HepG2 (cell line): ENCODE measurements around the gene CRK. TPM values are rescaled to one million over a fixed set of nuclear protein-coding genes. Genes with fewer than 3 reads are reported as not detected.
"Not testable (repeated sequence)": the region's sequence is repeated elsewhere in the genome, so short reads cannot be mapped to it uniquely, and the experiment has no call there.

Source experiments
- ATAC-seq: fragments of 200-7000 bp; cut with Tn5 transposase; 3 replicates; pipeline ENCODE4 v1.9.1; 2020; ENCODE audit warnings: mild to moderate bottlenecking, moderate library complexity
- BruUV-seq: library from RNA; stranded (reverse); fragments of 400-500 nt; replicated peaks from 2 replicates; lab custom pipeline; 2021; lab: Mats Ljungman, UMichigan
- CTCF ChIA-PET: fragments of 300-600 bp; formaldehyde crosslinking; extraction: SDS; loops from one replicate; lab custom pipeline; 2021; ENCODE audit warnings: low total read pairs, inconsistent platforms, low intra/inter-chr PET ratio; lab: Yijun Ruan, JAX
- POLR2A ChIA-PET: fragments of 350-600 bp; sonication (Branson Sonifier 250); formaldehyde crosslinking; loops from one replicate; lab custom pipeline; 2020; ENCODE audit warnings: antibody characterized with exemption, inconsistent platforms; lab: Yijun Ruan, JAX
- DNase-seq: peaks from one replicate; pipeline ENCODE4 v3.0.0-alpha.2; 2015; ENCODE audit warnings: low spot score
- FAIRE-seq: peaks from 3 replicates; lab custom pipeline; 2011; peaks lifted over from hg19 to GRCh38; lab: Jason Lieb, UNC
- H2AFZ ChIP-seq: one replicate; pipeline ENCODE4 v1.6.1; 2011; ENCODE audit warnings: low read length, inconsistent platforms
- H3K27ac ChIP-seq: fragments of 300-600 bp; 3 replicates; pipeline ENCODE4 v1.8.0; 2011; ENCODE audit warnings: mixed run types, mild to moderate bottlenecking, mixed read lengths, low read length, inconsistent platforms; ENCODE audit not compliant: insufficient read depth; ENCODE audit errors: extremely low read length
- H3K27me3 ChIP-seq, 2 experiments: fragments of 200-600 bp in 1 of 2; 2 replicates in 1 of 2; 3 replicates in 1 of 2; pipeline versions ENCODE4 v1.6.0 to v1.8.0; 2011; ENCODE audit warnings: low read length in 2 of 2, mild to moderate bottlenecking in 2 of 2, moderate library complexity in 2 of 2, inconsistent platforms in 1 of 2; ENCODE audit not compliant: insufficient read depth in 2 of 2, control insufficient read depth in 1 of 2
- H3K36me3 ChIP-seq, 2 experiments: fragments of 200-600 bp in 1 of 2; replicated peaks in 1 of 2; 2 replicates in 1 of 2; 3 replicates in 1 of 2; pipeline versions ENCODE4 v1.5.1 to v1.8.0; 2011; ENCODE audit warnings: low read length in 2 of 2, inconsistent platforms in 1 of 2; ENCODE audit not compliant: insufficient read depth in 2 of 2, control insufficient read depth in 1 of 2
- H3K4me1 ChIP-seq: 2 replicates; pipeline ENCODE4 v1.5.1; 2012; ENCODE audit warnings: low read length, inconsistent platforms; ENCODE audit not compliant: insufficient read depth
- H3K4me2 ChIP-seq: 2 replicates; pipeline ENCODE4 v1.6.0; 2011; ENCODE audit warnings: low read depth, low read length, inconsistent platforms
- H3K4me3 ChIP-seq, 3 experiments: fragments of 200-600 bp in 1 of 3; sonication (generic), shearing (Covaris generic) in 1 of 3; replicated peaks in 1 of 3; 2 replicates each; pipeline ENCODE4 v1.5.1; 2011 to 2016; ENCODE audit warnings: low read length in 3 of 3, inconsistent platforms in 2 of 3, low read depth in 2 of 3, mild to moderate bottlenecking in 2 of 3, control low read depth in 1 of 3, mixed read lengths in 1 of 3; ENCODE audit not compliant: insufficient read depth in 1 of 3
- H3K79me2 ChIP-seq: one replicate; pipeline ENCODE4 v1.6.1; 2011; ENCODE audit warnings: low read length, inconsistent platforms; ENCODE audit not compliant: insufficient read depth
- H3K9ac ChIP-seq: 2 replicates; pipeline ENCODE4 v1.6.0; 2011; ENCODE audit warnings: mild to moderate bottlenecking, low read depth, low read length, inconsistent platforms; ENCODE audit not compliant: insufficient read depth
- H3K9me3 ChIP-seq: 2 replicates; pipeline ENCODE4 v1.5.1; 2012; ENCODE audit warnings: mild to moderate bottlenecking, low read length
- H4K20me1 ChIP-seq: 2 replicates; pipeline ENCODE4 v1.6.0; 2011; ENCODE audit warnings: inconsistent platforms, mild to moderate bottlenecking, low read length, moderate library complexity; ENCODE audit not compliant: insufficient read depth
- NR2F6 ChIP-seq, 2 experiments: IDR thresholded peaks; 2 replicates each; pipeline ENCODE4 v1.6.1; 2016; ENCODE audit warnings: antibody characterized with exemption in 1 of 2, mild to moderate bottlenecking in 1 of 2
- PCBP1 ChIP-seq: fragments of 200-400 bp; formaldehyde crosslinking; IDR thresholded peaks from 2 replicates; pipeline ENCODE4 v1.6.1; 2017; ENCODE audit warnings: mild to moderate bottlenecking, low read depth, low read length, borderline replicate concordance
- WGBS: methylation state at CpG from one replicate; pipeline ENCODE4 v1.1.6; 2017; ENCODE audit warnings: low lambda C conversion rate; 5-methylcytosine and 5-hydroxymethylcytosine counted together
- in situ Hi-C: cut with HindIII; loops from 2 replicates; pipeline ENCODE4 v1.10.0; 2017; ENCODE audit warnings: low pct_unique_long_range_greater_than_20kb; ENCODE audit not compliant: extremely low pct_ligation_motif_present
- intact Hi-C: fragments of 100-400 bp; cut with micrococcal nuclease; formaldehyde crosslinking; loops from one replicate; pipeline ENCODE4 v1.10.0; 2022; ENCODE audit not compliant: unreplicated experiment
- polyA plus RNA-seq, 8 experiments: library from polyadenylated mRNA; depleted of rRNA in 3 of 8; stranded (reverse) in 7 of 8; unstranded in 1 of 8; fragments of >200 nt; fragmentation: Illumina TruSeq in 4 of 8; extraction: Trizol in 4 of 8; gene quantifications; 2 replicates each; pipeline versions ENCODE4 v1.2.1 to v1.2.3, GENCODE V29; 2011 to 2016; ENCODE audit warnings: low read depth in 4 of 8, missing spikeins in 1 of 8, mixed read lengths in 1 of 8; ENCODE audit not compliant: insufficient read depth in 1 of 8
- total RNA-seq, 5 experiments: library from RNA; depleted of rRNA; stranded (reverse); fragments of >200 nt; fragmentation: Illumina TruSeq; extraction: Trizol; gene quantifications; 2 replicates each; pipeline ENCODE4 v1.2.3, GENCODE V29; 2016; ENCODE audit warnings: low read depth in 1 of 5
- TF ChIP-seq, protein P1 (sequence below): sonication (generic); formaldehyde crosslinking; conservative IDR thresholded peaks from 2 replicates; pipeline ENCODE4 v1.4.0; 2020; ENCODE audit warnings: mild to moderate bottlenecking, missing genetic modification reagents, moderate library complexity

CRK gene
- total and polyA plus RNA-seq, 2 of the 13 experiments (the other 11 are each of a cell fraction or from before 2014, with no cell fraction given) = 47.4 to 54.2 TPM

GRCh38 chr17:1390432-1391367 lies 65.3 kb downstream of the CRK start (continued):
- TF ChIP-seq NR2F6 (IDR thresholded peaks at IDR 0.05) (0 out of 2 replicates have a peak, but pooled peaks have one; percentile 16), NR2F6 (CRISPR knock-in tag; IDR thresholded peaks at IDR 0.05) (no peak), PCBP1 (no peak)
- TF ChIP-seq, protein P1, sequence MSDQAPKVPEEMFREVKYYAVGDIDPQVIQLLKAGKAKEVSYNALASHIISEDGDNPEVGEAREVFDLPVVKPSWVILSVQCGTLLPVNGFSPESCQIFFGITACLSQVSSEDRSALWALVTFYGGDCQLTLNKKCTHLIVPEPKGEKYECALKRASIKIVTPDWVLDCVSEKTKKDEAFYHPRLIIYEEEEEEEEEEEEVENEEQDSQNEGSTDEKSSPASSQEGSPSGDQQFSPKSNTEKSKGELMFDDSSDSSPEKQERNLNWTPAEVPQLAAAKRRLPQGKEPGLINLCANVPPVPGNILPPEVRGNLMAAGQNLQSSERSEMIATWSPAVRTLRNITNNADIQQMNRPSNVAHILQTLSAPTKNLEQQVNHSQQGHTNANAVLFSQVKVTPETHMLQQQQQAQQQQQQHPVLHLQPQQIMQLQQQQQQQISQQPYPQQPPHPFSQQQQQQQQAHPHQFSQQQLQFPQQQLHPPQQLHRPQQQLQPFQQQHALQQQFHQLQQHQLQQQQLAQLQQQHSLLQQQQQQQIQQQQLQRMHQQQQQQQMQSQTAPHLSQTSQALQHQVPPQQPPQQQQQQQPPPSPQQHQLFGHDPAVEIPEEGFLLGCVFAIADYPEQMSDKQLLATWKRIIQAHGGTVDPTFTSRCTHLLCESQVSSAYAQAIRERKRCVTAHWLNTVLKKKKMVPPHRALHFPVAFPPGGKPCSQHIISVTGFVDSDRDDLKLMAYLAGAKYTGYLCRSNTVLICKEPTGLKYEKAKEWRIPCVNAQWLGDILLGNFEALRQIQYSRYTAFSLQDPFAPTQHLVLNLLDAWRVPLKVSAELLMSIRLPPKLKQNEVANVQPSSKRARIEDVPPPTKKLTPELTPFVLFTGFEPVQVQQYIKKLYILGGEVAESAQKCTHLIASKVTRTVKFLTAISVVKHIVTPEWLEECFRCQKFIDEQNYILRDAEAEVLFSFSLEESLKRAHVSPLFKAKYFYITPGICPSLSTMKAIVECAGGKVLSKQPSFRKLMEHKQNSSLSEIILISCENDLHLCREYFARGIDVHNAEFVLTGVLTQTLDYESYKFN (CRISPR knock-in tag) = no peak

- H3K9me3 ChIP-seq, H3K27me3 ChIP-seq, intact Hi-C loops, H3K4me2 ChIP-seq, H2AFZ ChIP-seq, H3K4me3 ChIP-seq, H3K9ac ChIP-seq, FAIRE-seq, ATAC-seq, POLR2A ChIA-PET, H3K27ac ChIP-seq, BruUV-seq, CTCF ChIA-PET, in situ Hi-C loops, DNase-seq, H3K36me3 ChIP-seq: not testable (repeated sequence)
- Histone ChIP-seq H3K79me2 (peaks cover 98% of the 10 kb centered on the region), H3K4me1 (peaks cover 56% of the 10 kb centered on the region), H4K20me1 (peaks cover 99% of the 10 kb centered on the region)
- WGBS = 83% methylated on average over 22 of the region's 22 CpGs
These were observed 68.4 kb downstream of the CRK start for GRCh38 chr17:1387490-1388227.

DNA sequence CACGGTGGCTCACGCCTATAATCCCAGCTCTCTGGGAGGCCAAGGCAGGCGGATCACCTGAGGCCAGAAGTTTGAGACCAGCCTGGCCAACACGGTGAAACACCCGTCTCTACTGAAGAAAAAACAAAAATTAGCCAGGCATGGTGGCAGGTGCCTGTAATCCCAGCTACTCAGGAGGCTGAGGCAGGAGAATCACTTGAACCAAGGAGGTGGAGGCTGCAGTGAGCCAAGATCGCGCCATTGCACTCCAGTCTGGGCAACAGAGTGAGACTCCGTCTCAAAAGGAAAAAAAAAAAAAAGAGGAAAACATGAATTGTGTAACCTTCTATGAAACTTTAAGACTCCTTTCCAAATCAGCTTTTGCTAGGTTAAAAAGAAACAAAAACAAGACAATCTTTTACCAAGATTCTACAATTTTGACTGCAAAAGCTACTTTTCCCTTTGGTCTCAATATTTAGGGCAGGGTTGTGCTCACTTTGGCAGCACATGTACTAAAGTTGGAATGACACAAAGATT lies 69.3 kb downstream of the CRK start:
- WGBS = 91% methylated on average over 8 of the region's 8 CpGs
- H3K36me3 ChIP-seq, FAIRE-seq, in situ Hi-C loops, POLR2A ChIA-PET, BruUV-seq, H3K27ac ChIP-seq, H3K4me3 ChIP-seq, H3K9ac ChIP-seq, ATAC-seq, CTCF ChIA-PET, intact Hi-C loops, H3K9me3 ChIP-seq, DNase-seq, H2AFZ ChIP-seq, H3K4me2 ChIP-seq, H3K27me3 ChIP-seq: not testable (repeated sequence)
- H4K20me1 ChIP-seq = peaks cover 97% of the 10 kb centered on the region
- H3K4me1 ChIP-seq = peaks cover 56% of the 10 kb centered on the region
- H3K79me2 ChIP-seq = peaks cover 96% of the 10 kb centered on the region
